Measurements from ENCODE around the gene GZMA.
"Not testable (repeated sequence)": the region's sequence is repeated elsewhere in the genome, so short reads cannot be mapped to it uniquely, and the experiment has no call there.

Gene GZMA

GRCh38 chr5:55089301-55089700, 13.1 kb upstream of the GZMA start:
- not testable (repeated sequence) for H4K8ac ChIP-seq (ENCODE audit: low read length); H3K36me3 ChIP-seq (ENCODE audit: control insufficient read depth in 1 of 2, insufficient read depth in 2 of 2, low read depth in 1 of 2, low read length in 2 of 2); H2BK15ac ChIP-seq (ENCODE audit: low read depth, poor library complexity, severe bottlenecking); H3K27ac ChIP-seq (ENCODE audit: low read length, poor library complexity, severe bottlenecking); H3K23ac ChIP-seq (ENCODE audit: low read length in 2 of 2); H2BK5ac ChIP-seq (ENCODE audit: low read depth, low read length, poor library complexity, severe bottlenecking); DNase-seq; H3K4ac ChIP-seq (ENCODE audit: low read depth in 1 of 2, low read length in 2 of 2); H3K9ac ChIP-seq (ENCODE audit: low read length); H2BK12ac ChIP-seq (ENCODE audit: low read length in 2 of 2); H4K91ac ChIP-seq (ENCODE audit: low read length); H2AK5ac ChIP-seq (ENCODE audit: low read length, severe bottlenecking); H3K4me3 ChIP-seq (ENCODE audit: insufficient read depth in 1 of 2, low read depth in 1 of 2, low read length in 2 of 2); H3K4me2 ChIP-seq (ENCODE audit: low read length, poor library complexity, severe bottlenecking); H2AFZ ChIP-seq (ENCODE audit: low read depth, low read length); H3K4me1 ChIP-seq (ENCODE audit: control insufficient read depth, insufficient read depth, low read depth, low read length); H3K79me1 ChIP-seq (replicated peaks; ENCODE audit: low read length, poor library complexity, severe bottlenecking); H3K14ac ChIP-seq (ENCODE audit: low read length in 2 of 2); H2BK120ac ChIP-seq (ENCODE audit: low read depth, low read length); H3K9me3 ChIP-seq (ENCODE audit: control insufficient read depth, low read length); H3K18ac ChIP-seq (ENCODE audit: low read depth in 1 of 2, low read length in 2 of 2); H3K27me3 ChIP-seq (ENCODE audit: control insufficient read depth in 1 of 2, insufficient read depth in 1 of 2, low read length in 2 of 2)
- WGBS = 66% methylated on average over 2 of the region's 2 CpGs

- not testable (repeated sequence) for H3K9me3 ChIP-seq (ENCODE audit: control insufficient read depth, low read length)
- WGBS = 66% methylated on average over 5 of the region's 6 CpGs
These were observed 11.4 kb upstream of the GZMA start for GRCh38 chr5:55091011-55091410.

GRCh38 chr5:55096182-55096581, 6.3 kb upstream of the GZMA start:
- no peak overlapping the region for H2BK15ac ChIP-seq (ENCODE audit: low read depth, poor library complexity, severe bottlenecking)
- 74% methylated on average over 2 of the region's 3 CpGs for WGBS
- H2BK12ac ChIP-seq (ENCODE audit: low read length in 2 of 2) = no peak overlapping the region
- no peaks in the 10 kb centered on the region for H3K36me3 ChIP-seq (ENCODE audit: control insufficient read depth in 1 of 2, insufficient read depth in 2 of 2, low read depth in 1 of 2, low read length in 2 of 2)
- H2BK120ac ChIP-seq (ENCODE audit: low read depth, low read length) = no peak overlapping the region
- peaks cover 0 to 8% of the 10 kb centered on the region in 2 experiments for H3K27me3 ChIP-seq (ENCODE audit: control insufficient read depth in 1 of 2, insufficient read depth in 1 of 2, low read length in 2 of 2)
- H3K4ac ChIP-seq (ENCODE audit: low read depth in 1 of 2, low read length in 2 of 2) = no peak overlapping the region
- H4K8ac ChIP-seq (ENCODE audit: low read length) = no peak overlapping the region
- no peak overlapping the region for H3K23ac ChIP-seq (ENCODE audit: low read length in 2 of 2)
- peaks cover 2% of the 10 kb centered on the region for H3K9me3 ChIP-seq (ENCODE audit: control insufficient read depth, low read length)
- H3K4me3 ChIP-seq (ENCODE audit: insufficient read depth in 1 of 2, low read depth in 1 of 2, low read length in 2 of 2) = no peak overlapping the region
- H4K91ac ChIP-seq (ENCODE audit: low read length) = no peak overlapping the region
- no peak overlapping the region for H2AFZ ChIP-seq (ENCODE audit: low read depth, low read length)
- no peak overlapping the region for H3K4me2 ChIP-seq (ENCODE audit: low read length, poor library complexity, severe bottlenecking)
- no peaks in the 10 kb centered on the region for H3K4me1 ChIP-seq (ENCODE audit: control insufficient read depth, insufficient read depth, low read depth, low read length)
- no peak overlapping the region for H3K14ac ChIP-seq (ENCODE audit: low read length in 2 of 2)
- DNase-seq = no peak
- H3K18ac ChIP-seq (ENCODE audit: low read depth in 1 of 2, low read length in 2 of 2) = no peak overlapping the region
- H3K27ac ChIP-seq (ENCODE audit: low read length, poor library complexity, severe bottlenecking) = no peak overlapping the region
- H3K9ac ChIP-seq (ENCODE audit: low read length) = no peak overlapping the region
- no peak overlapping the region for H2AK5ac ChIP-seq (ENCODE audit: low read length, severe bottlenecking)
- H2BK5ac ChIP-seq (ENCODE audit: low read depth, low read length, poor library complexity, severe bottlenecking) = no peak overlapping the region
- no peaks in the 10 kb centered on the region for H3K79me1 ChIP-seq (replicated peaks; ENCODE audit: low read length, poor library complexity, severe bottlenecking)

More at GRCh38 chr5:55091011-55091410, 11.4 kb upstream of the GZMA start:
- not testable (repeated sequence) for H4K91ac ChIP-seq (ENCODE audit: low read length); H4K8ac ChIP-seq (ENCODE audit: low read length); H2BK120ac ChIP-seq (ENCODE audit: low read depth, low read length); H3K4me3 ChIP-seq (ENCODE audit: insufficient read depth in 1 of 2, low read depth in 1 of 2, low read length in 2 of 2); H3K36me3 ChIP-seq (ENCODE audit: control insufficient read depth in 1 of 2, insufficient read depth in 2 of 2, low read depth in 1 of 2, low read length in 2 of 2); H3K23ac ChIP-seq (ENCODE audit: low read length in 2 of 2); H3K27me3 ChIP-seq (ENCODE audit: control insufficient read depth in 1 of 2, insufficient read depth in 1 of 2, low read length in 2 of 2); H3K9ac ChIP-seq (ENCODE audit: low read length); H3K79me1 ChIP-seq (replicated peaks; ENCODE audit: low read length, poor library complexity, severe bottlenecking); H2AFZ ChIP-seq (ENCODE audit: low read depth, low read length); H3K4ac ChIP-seq (ENCODE audit: low read depth in 1 of 2, low read length in 2 of 2); H2BK5ac ChIP-seq (ENCODE audit: low read depth, low read length, poor library complexity, severe bottlenecking); H2AK5ac ChIP-seq (ENCODE audit: low read length, severe bottlenecking); H3K27ac ChIP-seq (ENCODE audit: low read length, poor library complexity, severe bottlenecking); H3K4me1 ChIP-seq (ENCODE audit: control insufficient read depth, insufficient read depth, low read depth, low read length); H2BK12ac ChIP-seq (ENCODE audit: low read length in 2 of 2); H3K4me2 ChIP-seq (ENCODE audit: low read length, poor library complexity, severe bottlenecking); H2BK15ac ChIP-seq (ENCODE audit: low read depth, poor library complexity, severe bottlenecking); H3K18ac ChIP-seq (ENCODE audit: low read depth in 1 of 2, low read length in 2 of 2); DNase-seq; H3K14ac ChIP-seq (ENCODE audit: low read length in 2 of 2)

DNA sequence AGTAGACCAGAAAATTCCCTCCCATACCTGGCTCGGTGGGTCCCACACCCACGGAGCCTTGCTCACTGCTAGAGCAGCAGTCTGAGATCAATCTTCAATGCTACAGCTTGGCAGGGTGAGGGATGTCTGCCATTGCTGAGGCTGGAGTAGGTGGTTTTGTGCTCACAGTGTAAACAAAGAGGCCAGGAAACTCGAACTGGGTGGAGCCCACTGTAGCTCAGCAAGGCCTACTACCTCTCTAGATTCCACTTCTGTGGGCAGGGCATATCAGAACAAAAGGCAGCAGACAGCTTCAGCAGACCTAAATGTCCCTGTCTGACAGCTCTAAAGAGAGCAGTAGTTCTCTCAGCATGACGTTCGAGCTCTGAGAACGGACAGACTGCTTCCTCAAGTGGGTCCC, 5.6 kb upstream of the GZMA start:
- Histone ChIP-seq H3K4me3 (ENCODE audit: insufficient read depth in 1 of 2, low read depth in 1 of 2, low read length in 2 of 2) (no peak overlapping the region), H2BK120ac (ENCODE audit: low read depth, low read length) (no peak overlapping the region), H3K9ac (ENCODE audit: low read length) (no peak overlapping the region), H3K4me2 (ENCODE audit: low read length, poor library complexity, severe bottlenecking) (no peak overlapping the region), H2AFZ (ENCODE audit: low read depth, low read length) (no peak overlapping the region), H3K4me1 (ENCODE audit: control insufficient read depth, insufficient read depth, low read depth, low read length) (no peaks in the 10 kb centered on the region), H4K91ac (ENCODE audit: low read length) (no peak overlapping the region), H2BK15ac (ENCODE audit: low read depth, poor library complexity, severe bottlenecking) (no peak overlapping the region), H4K8ac (ENCODE audit: low read length) (no peak overlapping the region), H3K14ac (ENCODE audit: low read length in 2 of 2) (no peak overlapping the region), H2BK5ac (ENCODE audit: low read depth, low read length, poor library complexity, severe bottlenecking) (no peak overlapping the region), H3K27me3 (ENCODE audit: control insufficient read depth in 1 of 2, insufficient read depth in 1 of 2, low read length in 2 of 2) (peaks cover 0 to 3% of the 10 kb centered on the region in 2 experiments), H3K36me3 (ENCODE audit: control insufficient read depth in 1 of 2, insufficient read depth in 2 of 2, low read depth in 1 of 2, low read length in 2 of 2) (no peaks in the 10 kb centered on the region), H2BK12ac (ENCODE audit: low read length in 2 of 2) (no peak overlapping the region), H3K27ac (ENCODE audit: low read length, poor library complexity, severe bottlenecking) (no peak overlapping the region), H3K9me3 (ENCODE audit: control insufficient read depth, low read length) (peaks cover 5% of the 10 kb centered on the region), H3K23ac (ENCODE audit: low read length in 2 of 2) (no peak overlapping the region), H3K18ac (ENCODE audit: low read depth in 1 of 2, low read length in 2 of 2) (no peak overlapping the region), H3K79me1 (replicated peaks; ENCODE audit: low read length, poor library complexity, severe bottlenecking) (no peaks in the 10 kb centered on the region), H2AK5ac (ENCODE audit: low read length, severe bottlenecking) (no peak overlapping the region), H3K4ac (ENCODE audit: low read depth in 1 of 2, low read length in 2 of 2) (no peak overlapping the region)
- WGBS = 80% methylated on average over 6 of the region's 6 CpGs
- DNase-seq = no peak
